H9 (cell line): Measurements from ENCODE around the gene SHPK. TPM values are rescaled to one million over a fixed set of nuclear protein-coding genes. Genes with fewer than 3 reads are reported as not detected.

Source experiments
- DNase-seq: peaks from one replicate; pipeline ENCODE4 v3.0.0-alpha.2; 2017
- H2AFZ ChIP-seq: one replicate; pipeline ENCODE4 v1.6.1; 2013; ENCODE audit warnings: mild to moderate bottlenecking, low read length, control low read depth, moderate library complexity
- H2AK5ac ChIP-seq: 2 replicates; pipeline ENCODE4 v1.6.1; 2013; ENCODE audit warnings: low read length, control low read depth, mixed read lengths; ENCODE audit not compliant: insufficient read length
- H2BK120ac ChIP-seq: one replicate; pipeline ENCODE4 v1.6.1; 2013; ENCODE audit warnings: low read depth, mild to moderate bottlenecking, low read length, control low read depth, inconsistent platforms; ENCODE audit not compliant: poor library complexity, severe bottlenecking
- H2BK12ac ChIP-seq: 2 replicates; pipeline ENCODE4 v1.6.1; 2013; ENCODE audit warnings: low read length, control low read depth, mixed read lengths, low read depth; ENCODE audit not compliant: insufficient read length
- H2BK15ac ChIP-seq: 2 replicates; pipeline ENCODE4 v1.6.1; 2013; ENCODE audit warnings: low read depth, low read length, control low read depth
- H2BK20ac ChIP-seq: one replicate; pipeline ENCODE4 v1.6.1; 2013; ENCODE audit warnings: low read depth, mild to moderate bottlenecking, low read length, control low read depth, inconsistent platforms; ENCODE audit not compliant: poor library complexity, severe bottlenecking
- H2BK5ac ChIP-seq: 2 replicates; pipeline ENCODE4 v1.6.1; 2013; ENCODE audit warnings: low read length, control low read depth, mixed read lengths; ENCODE audit not compliant: insufficient read length
- H3K14ac ChIP-seq: 2 replicates; pipeline ENCODE4 v1.6.1; 2013; ENCODE audit warnings: low read length, control low read depth; ENCODE audit not compliant: insufficient read depth
- H3K18ac ChIP-seq: 2 replicates; pipeline ENCODE4 v1.6.1; 2013; ENCODE audit warnings: low read depth, mild to moderate bottlenecking, mixed read lengths, low read length, control low read depth; ENCODE audit not compliant: insufficient read length
- H3K23ac ChIP-seq: 2 replicates; pipeline ENCODE4 v1.6.1; 2013; ENCODE audit warnings: low read length, control low read depth, mixed read lengths, low read depth; ENCODE audit not compliant: insufficient read length
- H3K23me2 ChIP-seq: 2 replicates; pipeline ENCODE4 v1.6.1; 2013; ENCODE audit warnings: low read depth, mild to moderate bottlenecking, mixed read lengths, low read length, control low read depth; ENCODE audit not compliant: insufficient read length, poor library complexity, severe bottlenecking
- H3K27ac ChIP-seq: 2 replicates; pipeline ENCODE4 v1.5.1; 2013; ENCODE audit warnings: low read length, control low read depth, mixed read lengths, low read depth; ENCODE audit not compliant: insufficient read length
- H3K27me3 ChIP-seq: 2 replicates; pipeline ENCODE4 v1.6.1; 2013; ENCODE audit warnings: low read length, control low read depth, inconsistent platforms; ENCODE audit not compliant: insufficient read depth
- H3K4ac ChIP-seq: 2 replicates; pipeline ENCODE4 v1.6.1; 2013; ENCODE audit warnings: low read depth, mild to moderate bottlenecking, control low read depth, inconsistent platforms, low read length, moderate library complexity
- H3K4me1 ChIP-seq: 2 replicates; pipeline ENCODE4 v1.6.1; 2013; ENCODE audit warnings: low read length, control low read depth, inconsistent platforms; ENCODE audit not compliant: insufficient read depth
- H3K4me2 ChIP-seq: 2 replicates; pipeline ENCODE4 v1.6.1; 2013; ENCODE audit warnings: low read length, control low read depth, mixed read lengths; ENCODE audit not compliant: insufficient read length, insufficient read depth
- H3K56ac ChIP-seq: 2 replicates; pipeline ENCODE4 v1.6.1; 2013; ENCODE audit warnings: low read depth, mild to moderate bottlenecking, mixed read lengths, low read length, control low read depth; ENCODE audit not compliant: insufficient read length
- H3K79me1 ChIP-seq: 2 replicates; pipeline ENCODE4 v1.6.1; 2013; ENCODE audit warnings: low read depth, mild to moderate bottlenecking, moderate library complexity, low read length, control low read depth, inconsistent platforms; ENCODE audit not compliant: insufficient read depth, poor library complexity, severe bottlenecking
- H3K79me2 ChIP-seq: 2 replicates; pipeline ENCODE4 v1.6.1; 2013; ENCODE audit warnings: low read length, control low read depth, inconsistent platforms; ENCODE audit not compliant: insufficient read depth
- H3K9ac ChIP-seq: 2 replicates; pipeline ENCODE4 v1.6.1; 2013; ENCODE audit warnings: low read length, control low read depth, mixed read lengths; ENCODE audit not compliant: insufficient read length; ENCODE audit errors: extremely low read depth
- H3K9me3 ChIP-seq: one replicate; pipeline ENCODE4 v1.6.1; 2013; ENCODE audit warnings: low read depth, low read length, inconsistent platforms; ENCODE audit not compliant: control insufficient read depth
- H3T11ph ChIP-seq: one replicate; pipeline ENCODE4 v1.6.1; 2013; ENCODE audit warnings: mild to moderate bottlenecking, low read length, control low read depth, inconsistent platforms
- H4K20me1 ChIP-seq: one replicate; pipeline ENCODE4 v1.6.1; 2013; ENCODE audit not compliant: control insufficient read depth, insufficient read length, insufficient read depth
- H4K5ac ChIP-seq: 2 replicates; pipeline ENCODE4 v1.6.1; 2013; ENCODE audit warnings: low read depth, mild to moderate bottlenecking, mixed read lengths, low read length, control low read depth; ENCODE audit not compliant: insufficient read length
- H4K8ac ChIP-seq: replicated peaks from 2 replicates; pipeline ENCODE4 v1.6.1; 2013; ENCODE audit warnings: low read length, control low read depth, mixed read lengths, low read depth; ENCODE audit not compliant: insufficient read length
- H4K91ac ChIP-seq: 2 replicates; pipeline ENCODE4 v1.6.1; 2013; ENCODE audit warnings: low read depth, mild to moderate bottlenecking, moderate library complexity, mixed read lengths, low read length, control low read depth; ENCODE audit not compliant: insufficient read length
- H3K27ac Mint-ChIP-seq, 3 experiments: 2 replicates in 2 of 3; 3 replicates in 1 of 3; pipeline ENCODE4 v1.8.0; 2020 to 2021; ENCODE audit warnings: mixed read lengths in 3 of 3, mild to moderate bottlenecking in 1 of 3, moderate library complexity in 1 of 3
- H3K27me3 Mint-ChIP-seq: 2 replicates; pipeline ENCODE4 v1.8.0; 2021; ENCODE audit warnings: low read depth, mild to moderate bottlenecking, moderate library complexity, mixed read lengths
- H3K36me3 Mint-ChIP-seq, 3 experiments: 2 replicates in 2 of 3; 3 replicates in 1 of 3; pipeline ENCODE4 v1.8.0; 2020 to 2021; ENCODE audit warnings: low read depth in 3 of 3, mixed read lengths in 3 of 3; ENCODE audit not compliant: insufficient read depth in 1 of 3
- H3K4me1 Mint-ChIP-seq, 2 experiments: 2 replicates each; pipeline ENCODE4 v1.8.0; 2020; ENCODE audit warnings: mixed read lengths in 2 of 2
- H3K4me3 Mint-ChIP-seq, 2 experiments: 2 replicates in 1 of 2; 3 replicates in 1 of 2; pipeline ENCODE4 v1.8.0; 2020 to 2021; ENCODE audit warnings: mild to moderate bottlenecking in 2 of 2, mixed read lengths in 2 of 2, moderate library complexity in 1 of 2
- H3K9me3 Mint-ChIP-seq, 2 experiments: 2 replicates in 1 of 2; 3 replicates in 1 of 2; pipeline ENCODE4 v1.8.0; 2020; ENCODE audit warnings: mild to moderate bottlenecking in 2 of 2, mixed read lengths in 2 of 2, moderate library complexity in 1 of 2
- WGBS: extraction: QIAGEN DNeasy Blood & Tissue Kit; methylation state at CpG from one replicate; pipeline ENCODE4 v1.1.7; 2013; ENCODE audit warnings: missing lambda C conversion rate, low lambda C conversion rate, mixed read lengths; ENCODE audit not compliant: insufficient read length; ENCODE audit errors: extremely low coverage; 5-methylcytosine and 5-hydroxymethylcytosine counted together
- total RNA-seq: library from RNA; stranded (reverse); gene quantifications from 2 replicates; pipeline ENCODE4 v1.2.1, GENCODE V29; 2021
- TF ChIP-seq, protein P1 (sequence below): fragments of 200-600 bp; sonication (generic); conservative IDR thresholded peaks from 3 replicates; pipeline ENCODE4 v1.8.0; 2021; ENCODE audit warnings: antibody characterized with exemption, mild to moderate bottlenecking

The SHPK gene
- total RNA-seq, 1 experiment from 2014 or later, result 27.0 TPM

DNA sequence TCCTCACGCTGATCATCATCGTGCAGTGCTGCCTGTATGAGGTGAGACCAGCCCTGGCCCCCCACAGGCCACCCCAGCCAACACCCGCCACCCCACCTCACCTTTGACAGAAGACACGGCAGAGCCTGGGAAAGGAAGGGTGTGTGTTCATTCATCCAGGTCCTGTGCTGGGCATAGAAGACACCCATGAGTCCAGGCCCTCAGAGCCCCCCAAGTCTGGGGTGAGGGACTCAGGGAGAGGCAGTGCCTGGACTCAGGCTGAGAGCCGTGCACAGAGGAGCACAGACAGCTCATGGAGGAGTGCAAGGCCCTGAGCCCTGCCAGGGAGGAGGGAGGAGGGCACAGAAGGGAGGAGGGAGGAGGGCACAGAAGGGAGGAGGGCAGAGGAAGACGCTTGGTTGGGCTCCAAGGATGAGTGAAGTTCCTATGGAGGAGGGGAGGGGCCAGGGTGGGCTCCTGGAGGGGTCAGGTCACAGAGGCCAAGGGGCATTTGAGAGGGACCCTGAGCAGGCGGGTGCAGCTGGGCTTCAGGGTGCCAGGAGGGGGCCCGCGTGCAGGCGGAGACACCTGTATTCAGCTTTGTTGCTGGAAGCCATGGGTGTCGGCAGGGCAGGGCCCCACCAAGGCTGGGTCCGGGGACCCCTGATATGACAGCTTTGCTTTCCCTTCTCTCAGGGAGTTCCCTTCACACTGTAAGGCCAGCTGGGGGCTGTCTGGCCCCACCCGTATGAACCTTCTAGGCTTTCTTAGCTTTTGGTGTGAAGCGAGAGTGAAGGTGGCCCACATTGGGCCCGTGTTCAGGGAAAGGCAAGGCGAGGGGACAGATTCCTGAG is 20.9 kb upstream of the SHPK start:
- no CpG with 5 or more reads among the region's 16 CpGs for WGBS
- Histone ChIP-seq H2AK5ac (no peak overlapping the region), H3K79me1 (no peaks in the 10 kb centered on the region), H4K8ac (no peak overlapping the region), H2BK15ac (no peak overlapping the region), H3K79me2 (no peaks in the 10 kb centered on the region), H2BK5ac (no peak overlapping the region), H2BK120ac (no peak overlapping the region), H3K23ac (no peak overlapping the region), H3K56ac (no peak overlapping the region), H3K9ac (no peak overlapping the region), H3K18ac (no peak overlapping the region), H3K4me1 (no peaks in the 10 kb centered on the region), H3K27me3 (no peaks in the 10 kb centered on the region), H3K14ac (no peak overlapping the region), H4K20me1 (no peaks in the 10 kb centered on the region), H3K4ac (no peak overlapping the region), H4K91ac (no peak overlapping the region), H3T11ph (no peak overlapping the region), H2BK20ac (no peak overlapping the region), H3K4me2 (no peak overlapping the region), H3K27ac (no peak overlapping the region), H2AFZ (no peak overlapping the region), H2BK12ac (no peak overlapping the region), H3K23me2 (no peaks in the 10 kb centered on the region), H3K9me3 (no peaks in the 10 kb centered on the region), H4K5ac (no peak overlapping the region)
- peak; percentile 28 for DNase-seq
- peaks cover 0 to 18% (median 0%) of the 10 kb centered on the region in 3 experiments; a peak in 4 of 7 replicates for H3K36me3 Mint-ChIP-seq
- TF ChIP-seq, protein P1, sequence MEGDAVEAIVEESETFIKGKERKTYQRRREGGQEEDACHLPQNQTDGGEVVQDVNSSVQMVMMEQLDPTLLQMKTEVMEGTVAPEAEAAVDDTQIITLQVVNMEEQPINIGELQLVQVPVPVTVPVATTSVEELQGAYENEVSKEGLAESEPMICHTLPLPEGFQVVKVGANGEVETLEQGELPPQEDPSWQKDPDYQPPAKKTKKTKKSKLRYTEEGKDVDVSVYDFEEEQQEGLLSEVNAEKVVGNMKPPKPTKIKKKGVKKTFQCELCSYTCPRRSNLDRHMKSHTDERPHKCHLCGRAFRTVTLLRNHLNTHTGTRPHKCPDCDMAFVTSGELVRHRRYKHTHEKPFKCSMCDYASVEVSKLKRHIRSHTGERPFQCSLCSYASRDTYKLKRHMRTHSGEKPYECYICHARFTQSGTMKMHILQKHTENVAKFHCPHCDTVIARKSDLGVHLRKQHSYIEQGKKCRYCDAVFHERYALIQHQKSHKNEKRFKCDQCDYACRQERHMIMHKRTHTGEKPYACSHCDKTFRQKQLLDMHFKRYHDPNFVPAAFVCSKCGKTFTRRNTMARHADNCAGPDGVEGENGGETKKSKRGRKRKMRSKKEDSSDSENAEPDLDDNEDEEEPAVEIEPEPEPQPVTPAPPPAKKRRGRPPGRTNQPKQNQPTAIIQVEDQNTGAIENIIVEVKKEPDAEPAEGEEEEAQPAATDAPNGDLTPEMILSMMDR, result no peak
- H3K27ac Mint-ChIP-seq, result peak overlapping the region in 1 of 3 experiments; percentile 85; a peak in 2 of 7 replicates
- peak overlapping the region in 1 of 2 experiments; percentile 29; a peak in 1 of 5 replicates for H3K4me3 Mint-ChIP-seq
- no peaks in the 10 kb centered on the region for H3K9me3 Mint-ChIP-seq
- H3K27me3 Mint-ChIP-seq, result no peaks in the 10 kb centered on the region
- H3K4me1 Mint-ChIP-seq, result peaks cover 8 to 12% of the 10 kb centered on the region in 2 experiments
